ENCODE data around the gene PCDHGA7. TPM values are rescaled to one million over a fixed set of nuclear protein-coding genes. Genes with fewer than 3 reads are reported as not detected.
"Not testable (repeated sequence)": the region's sequence is repeated elsewhere in the genome, so short reads cannot be mapped to it uniquely, and the experiment has no call there.

PCDHGA7 gene
- total RNA-seq, 2 experiments from 2014 or later: not detected

- no peak for ATAC-seq
- ChIA-PET POLR2A (no interaction called here), CTCF (interaction anchor here (1.2 kb wide), 1 partner anchor 9 kb away, joined by 3 read pairs; the partner anchor contains the start of gene PCDHGB5)
- intact Hi-C loops (cut with DNase I, micrococcal nuclease): no loop called here
- Mint-ChIP-seq H3K9me3 (ENCODE audit: low read depth) (peaks cover 43% of the 10 kb centered on the region), H3K27ac (no peak overlapping the region), H3K4me3 (no peak overlapping the region), H3K27me3 (peaks cover 69% of the 10 kb centered on the region), H3K36me3 (ENCODE audit: low read depth) (peaks cover 21% of the 10 kb centered on the region), H3K4me1 (no peaks in the 10 kb centered on the region)
- no peak for DNase-seq
These were observed 6.1 kb downstream of the PCDHGA7 start for GRCh38 chr5:141388661-141389060.

GRCh38 chr5:141389153-141390042 lies 6.9 kb downstream of the PCDHGA7 start:
- peaks cover 43% of the 10 kb centered on the region for H3K9me3 Mint-ChIP-seq (ENCODE audit: low read depth)
- H3K27me3 Mint-ChIP-seq: peaks cover 69% of the 10 kb centered on the region
- H3K36me3 Mint-ChIP-seq (ENCODE audit: low read depth): peaks cover 23% of the 10 kb centered on the region
- ChIA-PET POLR2A (no interaction called here), CTCF (interaction anchor here (0.6 to 2.6 kb wide), 4 partner anchors 14 to 124 kb away, joined by 3 to 7 read pairs (median 4); partner anchors contain the start of gene PCDHGA4)
- H3K4me1 Mint-ChIP-seq: no peaks in the 10 kb centered on the region
- no peak overlapping the region for H3K4me3 Mint-ChIP-seq
- no peak for ATAC-seq
- intact Hi-C loops (cut with DNase I, micrococcal nuclease): no loop called here
- H3K27ac Mint-ChIP-seq: no peak overlapping the region
- DNase-seq: no peak

- no peaks in the 10 kb centered on the region for H3K4me1 Mint-ChIP-seq
- peaks cover 38% of the 10 kb centered on the region for H3K9me3 Mint-ChIP-seq (ENCODE audit: low read depth)
- ATAC-seq: no peak
- peaks cover 60% of the 10 kb centered on the region for H3K27me3 Mint-ChIP-seq
- no peak within 1 kb of the TSS for H3K4me3 Mint-ChIP-seq
- POLR2A ChIA-PET: interaction anchor here (0.6 kb wide), 1 partner anchor 62 kb away, joined by 4 read pairs; the partner anchor contains the start of gene PCDHGA1
- intact Hi-C loops (cut with DNase I, micrococcal nuclease): no loop called here
- CTCF ChIA-PET: interaction anchor here (0.7 to 1.3 kb wide), 3 partner anchors 28 to 475 kb away, joined by 3 to 4 read pairs (median 3); partner anchors contain the start of genes PCDHGA2 and PCDHGA5
- H3K27ac Mint-ChIP-seq: no peak within 1 kb of the TSS
- peaks cover 29% of the 10 kb centered on the region for H3K36me3 Mint-ChIP-seq (ENCODE audit: low read depth)
- no peak for DNase-seq
These were observed 10.1 kb downstream of the PCDHGA7 start, which contains the start of gene PCDHGA8 for GRCh38 chr5:141392429-141393198. Gene PCDHGA8 (plus strand): TSS chr5:141392633. CDS start chr5:141392814, 181 bp downstream.

GRCh38 chr5:141393267-141393666 lies 10.7 kb downstream of the PCDHGA7 start:
- peaks cover 58% of the 10 kb centered on the region for H3K27me3 Mint-ChIP-seq
- ChIA-PET POLR2A (no interaction called here), CTCF (interaction anchor here (0.7 to 1.3 kb wide), 2 partner anchors 55 to 476 kb away, joined by 3 to 4 read pairs; partner anchors contain the start of gene PCDHGA2)
- no peak overlapping the region for H3K4me3 Mint-ChIP-seq
- peaks cover 36% of the 10 kb centered on the region for H3K9me3 Mint-ChIP-seq (ENCODE audit: low read depth)
- intact Hi-C loops (cut with DNase I, micrococcal nuclease): no loop called here
- ATAC-seq: no peak
- no peaks in the 10 kb centered on the region for H3K4me1 Mint-ChIP-seq
- H3K27ac Mint-ChIP-seq: no peak overlapping the region
- H3K36me3 Mint-ChIP-seq (ENCODE audit: low read depth): peaks cover 27% of the 10 kb centered on the region
- DNase-seq: no peak

GRCh38 chr5:141394401-141395187 lies 12.1 kb downstream of the PCDHGA7 start:
- Mint-ChIP-seq H3K27me3 (peaks cover 57% of the 10 kb centered on the region), H3K9me3 (ENCODE audit: low read depth) (peaks cover 27% of the 10 kb centered on the region), H3K36me3 (ENCODE audit: low read depth) (peaks cover 28% of the 10 kb centered on the region)
- DNase-seq; POLR2A ChIA-PET; H3K27ac Mint-ChIP-seq; intact Hi-C loops (cut with DNase I, micrococcal nuclease); H3K4me1 Mint-ChIP-seq; ATAC-seq; H3K4me3 Mint-ChIP-seq: not testable (repeated sequence)
- CTCF ChIA-PET: interaction anchor here (1.2 to 1.5 kb wide), 2 partner anchors 163 to 169 kb away, joined by 3 to 5 read pairs; no protein-coding TSS in a partner anchor

GRCh38 chr5:141397756-141398551 lies 15.4 kb downstream of the PCDHGA7 start, which contains the start of gene PCDHGB5:
Gene PCDHGB5 (plus strand): TSS chr5:141397947. CDS start chr5:141398128, 181 bp downstream.
- H3K4me3 Mint-ChIP-seq: peak within 1 kb of the TSS; percentile 52
- peak; percentile 67 for DNase-seq
- H3K27me3 Mint-ChIP-seq: peaks cover 53% of the 10 kb centered on the region
- H3K4me1 Mint-ChIP-seq; H3K27ac Mint-ChIP-seq; POLR2A ChIA-PET; intact Hi-C loops (cut with DNase I, micrococcal nuclease): not testable (repeated sequence)
- ATAC-seq: peak; percentile 84
- peaks cover 17% of the 10 kb centered on the region for H3K9me3 Mint-ChIP-seq (ENCODE audit: low read depth)
- CTCF ChIA-PET: interaction anchor here (0.6 to 2.6 kb wide), 18 partner anchors 9 to 244 kb away, joined by 3 to 14 read pairs (median 4); partner anchors contain the start of genes PCDHGA10, PCDHGA11, PCDHGA12 and PCDHGB6
- H3K36me3 Mint-ChIP-seq (ENCODE audit: low read depth): peaks cover 25% of the 10 kb centered on the region

GRCh38 chr5:141398608-141399007 lies 16.1 kb downstream of the PCDHGA7 start:
- ATAC-seq (no peak), DNase-seq (no peak)
- no peak overlapping the region for H3K4me3 Mint-ChIP-seq
- intact Hi-C loops (cut with DNase I, micrococcal nuclease): no loop called here
- peaks cover 21% of the 10 kb centered on the region for H3K36me3 Mint-ChIP-seq (ENCODE audit: low read depth)
- H3K4me1 Mint-ChIP-seq: no peaks in the 10 kb centered on the region
- H3K27me3 Mint-ChIP-seq: peaks cover 54% of the 10 kb centered on the region
- CTCF ChIA-PET: interaction anchor here (0.7 to 2.3 kb wide), 5 partner anchors 23 to 243 kb away, joined by 3 to 12 read pairs (median 5); partner anchors contain the start of gene PCDHGA11
- H3K9me3 Mint-ChIP-seq (ENCODE audit: low read depth): peaks cover 13% of the 10 kb centered on the region
- H3K27ac Mint-ChIP-seq: no peak overlapping the region
- POLR2A ChIA-PET: no interaction called here

- CTCF ChIA-PET: interaction anchor here (0.7 to 2.3 kb wide), 6 partner anchors 9 to 158 kb away, joined by 3 to 8 read pairs (median 3); partner anchors contain the start of gene TAF7
- POLR2A ChIA-PET: no interaction called here
- Mint-ChIP-seq H3K9me3 (ENCODE audit: low read depth) (peaks cover 6% of the 10 kb centered on the region), H3K4me1 (no peaks in the 10 kb centered on the region), H3K36me3 (ENCODE audit: low read depth) (peaks cover 17% of the 10 kb centered on the region), H3K27ac (no peak overlapping the region), H3K4me3 (no peak overlapping the region), H3K27me3 (peaks cover 56% of the 10 kb centered on the region)
- ATAC-seq (no peak), DNase-seq (no peak)
- intact Hi-C loops (cut with DNase I, micrococcal nuclease): loop anchor here in 1 of 2 experiments (10.0 kb wide), 1 partner anchor 525 kb away; the partner anchor contains the start of gene PCDHA12
These were observed 17.2 kb downstream of the PCDHGA7 start for GRCh38 chr5:141399555-141400258.

- Mint-ChIP-seq H3K27me3 (peaks cover 56% of the 10 kb centered on the region), H3K9me3 (ENCODE audit: low read depth) (peaks cover 10% of the 10 kb centered on the region), H3K4me1 (no peaks in the 10 kb centered on the region), H3K4me3 (no peak within 1 kb of the TSS), H3K27ac (no peak within 1 kb of the TSS), H3K36me3 (ENCODE audit: low read depth) (peaks cover 11% of the 10 kb centered on the region)
- intact Hi-C loops (cut with DNase I, micrococcal nuclease): loop anchor here in 1 of 2 experiments (10.0 kb wide), 1 partner anchor 528 kb away; the partner anchor contains the start of gene PCDHA12
- ChIA-PET POLR2A (no interaction called here), CTCF (interaction anchor here (0.6 to 1.5 kb wide), 12 partner anchors 10 to 956 kb away, joined by 3 to 15 read pairs (median 4); partner anchors contain the start of genes PCDHGA10, PCDHGA11 and PCDHGB7)
- DNase-seq: peak; percentile 46
- no peak for ATAC-seq
These were observed 20.2 kb downstream of the PCDHGA7 start, which contains the start of gene PCDHGA9 for GRCh38 chr5:141402553-141403243. Gene PCDHGA9 (plus strand): TSS chr5:141402778. CDS start chr5:141402953, 175 bp downstream.

Data from activated CD4-positive, alpha-beta T cell treated with anti-CD3 and anti-CD28 coated beads for 36 hours (primary cell).